ENCODE measurements around the gene THRB.

Gene THRB

DNA sequence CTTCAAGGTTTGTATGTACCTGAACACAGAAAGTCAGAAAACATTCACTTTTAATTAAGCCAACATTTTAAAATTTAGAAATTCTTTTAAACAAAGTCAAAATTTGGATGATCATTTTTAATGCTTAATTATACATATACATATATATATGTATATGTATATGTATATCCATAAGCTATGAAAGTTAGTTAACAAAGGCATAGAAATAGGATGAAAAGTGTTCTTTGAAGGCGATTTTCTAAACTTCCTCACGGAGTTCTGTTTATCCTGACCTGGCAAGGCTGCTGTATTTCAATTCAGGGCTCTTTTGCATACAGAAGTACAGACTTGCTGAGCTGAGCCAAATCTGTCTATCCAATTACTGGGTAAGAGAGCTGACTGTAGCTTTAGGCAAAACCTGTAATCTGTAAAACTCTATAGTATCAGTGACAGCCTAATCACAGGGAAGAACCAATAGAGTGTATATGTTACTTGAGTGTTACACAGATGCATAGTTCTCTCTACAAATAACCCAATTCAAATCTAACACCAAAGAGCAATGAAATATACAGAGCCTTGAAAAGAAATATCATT lies 32.1 kb upstream of the THRB start (continued):
- TF ChIP-seq, protein P1, sequence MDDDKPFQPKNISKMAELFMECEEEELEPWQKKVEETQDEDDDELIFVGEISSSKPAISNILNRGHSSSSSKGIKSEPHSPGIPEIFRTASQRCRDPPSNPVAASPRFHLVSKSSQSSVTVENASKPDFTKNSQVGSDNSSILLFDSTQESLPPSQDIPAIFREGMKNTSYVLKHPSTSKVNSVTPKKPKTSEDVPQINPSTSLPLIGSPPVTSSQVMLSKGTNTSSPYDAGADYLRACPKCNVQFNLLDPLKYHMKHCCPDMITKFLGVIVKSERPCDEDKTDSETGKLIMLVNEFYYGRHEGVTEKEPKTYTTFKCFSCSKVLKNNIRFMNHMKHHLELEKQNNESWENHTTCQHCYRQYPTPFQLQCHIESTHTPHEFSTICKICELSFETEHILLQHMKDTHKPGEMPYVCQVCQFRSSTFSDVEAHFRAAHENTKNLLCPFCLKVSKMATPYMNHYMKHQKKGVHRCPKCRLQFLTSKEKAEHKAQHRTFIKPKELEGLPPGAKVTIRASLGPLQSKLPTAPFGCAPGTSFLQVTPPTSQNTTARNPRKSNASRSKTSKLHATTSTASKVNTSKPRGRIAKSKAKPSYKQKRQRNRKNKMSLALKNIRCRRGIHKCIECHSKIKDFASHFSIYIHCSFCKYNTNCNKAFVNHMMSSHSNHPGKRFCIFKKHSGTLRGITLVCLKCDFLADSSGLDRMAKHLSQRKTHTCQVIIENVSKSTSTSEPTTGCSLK (tag by site-specific recombination; IDR thresholded peaks at IDR 0.05), result no peak
- TF ChIP-seq ZNF558 (tag by site-specific recombination; IDR thresholded peaks at IDR 0.05), result peak; percentile 92
- no peak for TF ChIP-seq ZNF777 (tag by site-specific recombination; IDR thresholded peaks at IDR 0.05; ENCODE audit: borderline replicate concordance)
- TF ChIP-seq SP7 (tag by site-specific recombination; IDR thresholded peaks at IDR 0.05), result peak; percentile 94
- no peak for TF ChIP-seq ZNF473 (tag by site-specific recombination; IDR thresholded peaks at IDR 0.05)

DNA sequence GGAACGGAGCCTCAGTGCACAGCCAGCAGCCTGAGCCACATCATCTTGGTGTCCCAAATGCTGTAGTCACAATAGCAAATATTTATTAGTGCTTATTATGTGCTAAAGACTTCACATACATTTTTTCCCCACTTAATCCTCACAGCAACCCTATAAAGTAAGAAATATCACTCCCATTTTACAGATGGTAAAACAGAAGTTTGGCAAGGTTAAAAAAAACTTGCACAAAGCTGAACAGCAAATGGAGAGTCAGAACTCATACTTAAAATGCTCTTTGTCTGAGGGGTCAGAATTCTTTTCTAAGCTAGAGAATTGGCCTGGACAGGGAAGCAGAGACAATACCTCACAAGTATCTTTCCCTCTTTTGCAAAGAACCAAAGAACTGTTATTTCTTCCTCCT lies 30.9 kb upstream of the THRB start:
- ChIA-PET CTCF (no interaction called here), POLR2A (no interaction called here)
- Histone ChIP-seq H3K27ac (ENCODE audit: extremely low read depth, low read depth, low read length) (no peak overlapping the region), H3K4me1 (ENCODE audit: control insufficient read depth, insufficient read depth, low read length) (no peaks in the 10 kb centered on the region), H3K9me3 (ENCODE audit: control insufficient read depth, insufficient read depth, low read depth, low read length) (no peaks in the 10 kb centered on the region), H3K4me3 (ENCODE audit: low read depth, low read length) (no peak overlapping the region), H3K36me3 (ENCODE audit: control insufficient read depth in 2 of 2, insufficient read depth in 1 of 2, low read length in 2 of 2) (no peaks in the 10 kb centered on the region)
- TF ChIP-seq ZNF843 (tag by site-specific recombination; IDR thresholded peaks at IDR 0.05) (no peak), ZSCAN16 (tag by site-specific recombination; IDR thresholded peaks at IDR 0.05) (no peak)
- TF ChIP-seq, protein P2, sequence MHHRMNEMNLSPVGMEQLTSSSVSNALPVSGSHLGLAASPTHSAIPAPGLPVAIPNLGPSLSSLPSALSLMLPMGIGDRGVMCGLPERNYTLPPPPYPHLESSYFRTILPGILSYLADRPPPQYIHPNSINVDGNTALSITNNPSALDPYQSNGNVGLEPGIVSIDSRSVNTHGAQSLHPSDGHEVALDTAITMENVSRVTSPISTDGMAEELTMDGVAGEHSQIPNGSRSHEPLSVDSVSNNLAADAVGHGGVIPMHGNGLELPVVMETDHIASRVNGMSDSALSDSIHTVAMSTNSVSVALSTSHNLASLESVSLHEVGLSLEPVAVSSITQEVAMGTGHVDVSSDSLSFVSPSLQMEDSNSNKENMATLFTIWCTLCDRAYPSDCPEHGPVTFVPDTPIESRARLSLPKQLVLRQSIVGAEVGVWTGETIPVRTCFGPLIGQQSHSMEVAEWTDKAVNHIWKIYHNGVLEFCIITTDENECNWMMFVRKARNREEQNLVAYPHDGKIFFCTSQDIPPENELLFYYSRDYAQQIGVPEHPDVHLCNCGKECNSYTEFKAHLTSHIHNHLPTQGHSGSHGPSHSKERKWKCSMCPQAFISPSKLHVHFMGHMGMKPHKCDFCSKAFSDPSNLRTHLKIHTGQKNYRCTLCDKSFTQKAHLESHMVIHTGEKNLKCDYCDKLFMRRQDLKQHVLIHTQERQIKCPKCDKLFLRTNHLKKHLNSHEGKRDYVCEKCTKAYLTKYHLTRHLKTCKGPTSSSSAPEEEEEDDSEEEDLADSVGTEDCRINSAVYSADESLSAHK (tag by site-specific recombination; IDR thresholded peaks at IDR 0.05), result no peak

DNA sequence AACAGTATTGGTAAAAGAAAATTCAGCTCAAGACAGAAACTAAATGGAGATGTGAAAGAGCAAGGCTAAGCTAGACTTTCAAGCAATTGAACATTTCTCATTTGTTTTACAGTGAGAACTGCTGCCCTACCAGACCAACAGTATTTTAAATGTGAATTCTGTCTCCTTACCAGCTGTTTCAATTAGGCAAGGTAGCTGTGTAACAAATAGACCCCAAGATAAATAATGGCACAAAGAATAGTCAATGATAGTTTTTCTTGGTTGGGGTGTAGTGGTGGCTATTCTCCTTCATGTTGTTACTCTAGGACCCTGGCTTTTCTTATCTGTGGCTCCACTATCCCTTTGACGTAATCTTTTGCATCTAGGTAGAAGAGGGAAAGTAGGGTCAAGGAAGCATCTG lies 30.4 kb upstream of the THRB start:
- Histone ChIP-seq H3K9me3 (ENCODE audit: control insufficient read depth, insufficient read depth, low read depth, low read length) (no peaks in the 10 kb centered on the region), H3K4me1 (ENCODE audit: control insufficient read depth, insufficient read depth, low read length) (no peaks in the 10 kb centered on the region), H3K27ac (ENCODE audit: extremely low read depth, low read depth, low read length) (no peak overlapping the region), H3K36me3 (ENCODE audit: control insufficient read depth in 2 of 2, insufficient read depth in 1 of 2, low read length in 2 of 2) (no peaks in the 10 kb centered on the region), H3K4me3 (ENCODE audit: low read depth, low read length) (no peak overlapping the region)
- ChIA-PET POLR2A (interaction anchor here (0.6 kb wide), 1 partner anchor 139 kb away, joined by 3 read pairs; no protein-coding TSS in a partner anchor), CTCF (no interaction called here)
- no peak for TF ChIP-seq BCL11B (tag by site-specific recombination; IDR thresholded peaks at IDR 0.05; ENCODE audit: low read depth)
- peak; percentile 77; the same call in 1 of the 2 replicates for TF ChIP-seq RBAK (tag by site-specific recombination; IDR thresholded peaks at IDR 0.05)

DNA sequence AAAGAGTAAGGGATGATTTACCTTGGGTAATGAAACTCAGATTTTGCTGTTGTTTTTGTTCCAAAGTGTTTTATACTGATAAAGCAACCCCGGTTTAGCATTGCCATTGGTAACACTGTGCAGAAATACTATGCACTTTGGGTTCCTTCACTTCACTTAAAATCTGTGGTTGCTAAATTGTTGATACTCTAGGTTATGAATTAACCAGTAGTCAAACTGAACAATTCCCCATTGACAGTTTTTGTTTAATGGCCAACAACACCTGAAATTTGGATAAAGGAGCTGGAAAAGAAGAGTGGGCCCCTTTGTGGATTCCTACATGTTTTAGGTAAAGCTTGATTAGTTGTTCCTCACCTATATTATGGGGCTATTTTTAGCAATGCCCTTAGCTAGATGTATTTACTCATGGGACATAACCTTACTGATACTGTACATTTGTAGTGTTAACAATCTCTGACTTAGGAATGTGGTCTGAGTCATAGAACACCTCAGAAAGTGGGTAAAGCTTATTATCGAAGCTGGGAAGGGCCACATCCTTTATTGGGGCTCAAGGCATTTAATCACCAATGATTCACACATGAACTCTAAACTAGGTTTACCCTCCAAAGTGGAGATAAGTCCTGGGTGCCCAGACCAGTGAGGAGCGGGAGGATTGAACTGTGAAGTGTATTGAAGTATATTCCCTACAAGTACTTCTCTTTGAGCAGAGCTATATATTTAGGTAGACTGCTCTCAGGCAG lies 29.5 kb upstream of the THRB start:
- no peak for TF ChIP-seq ZNF777 (tag by site-specific recombination; IDR thresholded peaks at IDR 0.05; ENCODE audit: borderline replicate concordance)
- TF ChIP-seq, protein P3, sequence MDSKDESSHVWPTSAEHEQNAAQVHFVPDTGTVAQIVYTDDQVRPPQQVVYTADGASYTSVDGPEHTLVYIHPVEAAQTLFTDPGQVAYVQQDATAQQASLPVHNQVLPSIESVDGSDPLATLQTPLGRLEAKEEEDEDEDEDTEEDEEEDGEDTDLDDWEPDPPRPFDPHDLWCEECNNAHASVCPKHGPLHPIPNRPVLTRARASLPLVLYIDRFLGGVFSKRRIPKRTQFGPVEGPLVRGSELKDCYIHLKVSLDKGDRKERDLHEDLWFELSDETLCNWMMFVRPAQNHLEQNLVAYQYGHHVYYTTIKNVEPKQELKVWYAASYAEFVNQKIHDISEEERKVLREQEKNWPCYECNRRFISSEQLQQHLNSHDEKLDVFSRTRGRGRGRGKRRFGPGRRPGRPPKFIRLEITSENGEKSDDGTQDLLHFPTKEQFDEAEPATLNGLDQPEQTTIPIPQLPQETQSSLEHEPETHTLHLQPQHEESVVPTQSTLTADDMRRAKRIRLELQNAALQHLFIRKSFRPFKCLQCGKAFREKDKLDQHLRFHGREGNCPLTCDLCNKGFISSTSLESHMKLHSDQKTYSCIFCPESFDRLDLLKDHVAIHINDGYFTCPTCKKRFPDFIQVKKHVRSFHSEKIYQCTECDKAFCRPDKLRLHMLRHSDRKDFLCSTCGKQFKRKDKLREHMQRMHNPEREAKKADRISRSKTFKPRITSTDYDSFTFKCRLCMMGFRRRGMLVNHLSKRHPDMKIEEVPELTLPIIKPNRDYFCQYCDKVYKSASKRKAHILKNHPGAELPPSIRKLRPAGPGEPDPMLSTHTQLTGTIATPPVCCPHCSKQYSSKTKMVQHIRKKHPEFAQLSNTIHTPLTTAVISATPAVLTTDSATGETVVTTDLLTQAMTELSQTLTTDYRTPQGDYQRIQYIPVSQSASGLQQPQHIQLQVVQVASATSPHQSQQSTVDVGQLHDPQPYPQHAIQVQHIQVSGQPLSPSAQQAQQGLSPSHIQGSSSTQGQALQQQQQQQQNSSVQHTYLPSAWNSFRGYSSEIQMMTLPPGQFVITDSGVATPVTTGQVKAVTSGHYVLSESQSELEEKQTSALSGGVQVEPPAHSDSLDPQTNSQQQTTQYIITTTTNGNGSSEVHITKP (tag by site-specific recombination; IDR thresholded peaks at IDR 0.05), result peak; percentile 43; the same call in 1 of the 2 replicates
- TF ChIP-seq ZNF473 (tag by site-specific recombination; IDR thresholded peaks at IDR 0.05), result no peak
- CTCF ChIA-PET, result no interaction called here
- H3K4me1 ChIP-seq (ENCODE audit: control insufficient read depth, insufficient read depth, low read length), result no peaks in the 10 kb centered on the region
- H3K36me3 ChIP-seq (ENCODE audit: control insufficient read depth in 2 of 2, insufficient read depth in 1 of 2, low read length in 2 of 2), result no peaks in the 10 kb centered on the region
- POLR2A ChIA-PET, result interaction anchor here (0.6 kb wide), 1 partner anchor 140 kb away, joined by 3 read pairs; no protein-coding TSS in a partner anchor
- no peak overlapping the region for H3K4me3 ChIP-seq (ENCODE audit: low read depth, low read length)
- no peaks in the 10 kb centered on the region for H3K9me3 ChIP-seq (ENCODE audit: control insufficient read depth, insufficient read depth, low read depth, low read length)
- H3K27ac ChIP-seq (ENCODE audit: extremely low read depth, low read depth, low read length), result no peak overlapping the region
